Measurements from ENCODE around the gene TECPR2. TPM values are rescaled to one million over a fixed set of nuclear protein-coding genes. Genes with fewer than 3 reads are reported as not detected.

TECPR2 gene
- total and polyA plus RNA-seq, 10 of the 15 experiments (the other 5 are each of a cell fraction or from before 2014, with no cell fraction given), result 0.15 to 10.0 (median 3.0) TPM

GRCh38 chr14:102513899-102514772, 151.4 kb downstream of the TECPR2 start (continued):
- TF ChIP-seq NRF1 (conservative IDR thresholded peaks at IDR 0.05; ENCODE audit: low read depth, low read length) (no peak), USF1 (IDR thresholded peaks at IDR 0.05; ENCODE audit: borderline replicate concordance, extremely low read length, insufficient read depth, low read depth, low read length) (no peak), TCF12 (IDR thresholded peaks at IDR 0.05; ENCODE audit: low read depth, low read length) (no peak), RCOR1 (conservative IDR thresholded peaks at IDR 0.05; ENCODE audit: low read depth, low read length) (no peak), POLR2AphosphoS2 (IDR thresholded peaks at IDR 0.05; ENCODE audit: low read depth, low read length) (no peak), HDAC2 (IDR thresholded peaks at IDR 0.05) (no peak), SRF (IDR thresholded peaks at IDR 0.05; ENCODE audit: low read depth in 2 of 2, low read length in 2 of 2) (no peak), BCL11A (IDR thresholded peaks at IDR 0.05; ENCODE audit: low read depth, low read length) (no peak), BCLAF1 (IDR thresholded peaks at IDR 0.05) (no peak), RFX5 (IDR thresholded peaks at IDR 0.05; ENCODE audit: low read depth, low read length) (no peak)

All from GM12878 (cell line).